Tibial artery (tissue), 4 donors: ENCODE data around the gene ZC3H12A.
A peak's percentile ranks its signal among the peaks of the same experiment; 100 is the strongest.

Source experiments
- DNase-seq, 2 donors: peaks; one replicate each; pipeline ENCODE4 v3.0.0-alpha.2; 2019
- H3K27ac ChIP-seq, 2 donors: fragments of 200-600 bp; sonication (generic) in 1 of 2; 1 replicate in 1 of 2; 2 replicates in 1 of 2; pipeline ENCODE4 v1.5.1; 2018 to 2019; ENCODE audit warnings: mild to moderate bottlenecking in 1 of 2
- H3K27me3 ChIP-seq, 2 donors: fragments of 200-600 bp; sonication (generic) in 1 of 2; one replicate each; pipeline versions ENCODE4 v1.5.1 to v1.6.0; 2016 to 2019
- H3K36me3 ChIP-seq, 3 donors: fragments of 200-600 bp; sonication (generic) in 2 of 3; one replicate each; pipeline ENCODE4 v1.5.1; 2016 to 2019; ENCODE audit warnings: mild to moderate bottlenecking in 2 of 3
- H3K4me1 ChIP-seq, 4 donors: fragments of 200-600 bp; sonication (generic) in 2 of 4; 1 replicate in 3 of 4; 2 replicates in 1 of 4; pipeline ENCODE4 v1.5.1; 2016 to 2019
- H3K4me3 ChIP-seq, 2 donors: fragments of 200-600 bp; sonication (generic) in 1 of 2; 1 replicate in 1 of 2; 2 replicates in 1 of 2; pipeline ENCODE4 v1.5.1; 2018 to 2019; ENCODE audit warnings: mild to moderate bottlenecking in 2 of 2
- H3K9me3 ChIP-seq, 3 donors: fragments of 200-600 bp; sonication (generic) in 1 of 3; one replicate each; pipeline ENCODE4 v1.5.1; 2016 to 2019
- CTCF ChIP-seq, 2 experiments: fragments of 200-600 bp in 1 of 2; fragments of 450-650 bp in 1 of 2; IDR thresholded peaks; one replicate each; pipeline ENCODE4 v1.5.1; 2017 to 2019; ENCODE audit warnings: antibody characterized with exemption in 2 of 2, mild to moderate bottlenecking in 1 of 2, moderate library complexity in 1 of 2
- intact Hi-C: fragments of 100-400 bp; cut with DNase I; formaldehyde crosslinking; loops from one replicate; pipeline ENCODE4 v1.15.0; 2023; ENCODE audit warnings: low total_unique reads

The ZC3H12A gene

DNA sequence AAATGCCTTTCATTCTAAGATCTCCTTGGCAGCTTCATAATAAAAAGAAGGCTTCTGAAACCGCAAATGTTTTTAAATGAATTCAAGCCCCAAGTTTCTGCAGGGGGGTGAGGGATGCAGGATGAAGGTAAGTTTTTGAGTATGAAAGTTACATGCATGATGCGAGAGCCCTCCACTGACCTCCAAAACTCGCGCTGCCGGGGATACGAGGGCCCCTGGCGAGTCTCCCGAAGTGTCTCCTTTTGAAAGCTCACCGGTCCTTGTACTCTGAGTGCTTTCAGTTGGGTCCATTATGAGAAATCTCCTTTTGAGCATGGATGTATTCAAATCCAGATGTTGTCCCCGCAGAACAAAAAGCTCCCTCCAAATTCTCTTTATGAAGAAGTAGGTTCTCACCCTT is 18.9 kb upstream of the ZC3H12A start:
- no peak for DNase-seq
- Histone ChIP-seq H3K4me1 (peaks cover 0 to 9% (median 4%) of the 10 kb centered on the region in 4 donors), H3K27me3 (peaks cover 0 to 13% of the 10 kb centered on the region in 2 donors), H3K9me3 (no peaks in the 10 kb centered on the region), H3K27ac (peak overlapping the region; percentile 12 to 58), H3K36me3 (no peaks in the 10 kb centered on the region), H3K4me3 (no peak overlapping the region)
- intact Hi-C loops = loop anchor here (2.0 kb wide), 1 partner anchor 31 kb away; no protein-coding TSS in a partner anchor
- TF ChIP-seq CTCF (IDR thresholded peaks at IDR 0.05) = no peak

DNA sequence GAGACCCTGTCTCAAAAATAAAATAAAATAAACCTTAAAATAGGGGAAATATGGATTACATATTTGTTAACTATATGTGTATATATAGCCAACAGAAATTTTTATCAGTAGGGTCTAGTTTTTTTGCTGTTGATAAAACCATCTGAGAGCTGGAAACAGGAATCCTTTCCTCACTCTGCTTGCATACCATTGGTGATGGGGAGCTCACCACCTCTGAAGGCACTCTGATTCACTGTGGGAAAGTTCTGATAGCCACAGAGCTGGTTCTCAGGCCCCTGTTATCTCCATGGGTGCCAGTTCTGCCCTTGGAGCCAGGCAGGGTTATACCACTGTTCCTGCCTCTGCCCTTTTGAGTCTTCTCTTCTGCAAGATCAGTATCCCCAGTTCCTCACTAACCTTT is 17.8 kb upstream of the ZC3H12A start:
- Histone ChIP-seq H3K36me3 (no peaks in the 10 kb centered on the region), H3K4me3 (no peak overlapping the region), H3K4me1 (peaks cover 0 to 9% (median 4%) of the 10 kb centered on the region in 4 donors), H3K27ac (no peak overlapping the region), H3K9me3 (no peaks in the 10 kb centered on the region), H3K27me3 (peaks cover 0 to 7% of the 10 kb centered on the region in 2 donors)
- no peak for DNase-seq
- TF ChIP-seq CTCF (IDR thresholded peaks at IDR 0.05) = no peak
- intact Hi-C loops = no loop called here

DNA sequence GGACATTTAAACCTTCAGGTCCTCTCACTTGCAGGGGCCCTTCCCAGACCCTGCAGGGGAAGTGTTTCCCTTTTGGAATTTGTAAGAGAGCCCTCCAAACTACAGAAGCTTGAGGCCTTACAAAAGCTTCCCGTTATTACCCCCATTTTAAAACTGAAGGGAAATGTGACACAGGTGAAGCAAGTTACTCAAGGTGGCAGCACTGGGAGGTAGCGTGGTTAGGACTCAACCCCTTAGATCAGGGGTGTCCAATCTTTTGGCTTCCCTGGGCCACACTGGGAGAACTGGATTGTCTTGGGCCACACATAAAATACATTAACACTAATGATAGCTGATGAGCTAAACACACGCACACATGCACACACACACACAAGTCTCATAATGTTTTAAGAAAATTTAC is 15.8 kb upstream of the ZC3H12A start:
- Histone ChIP-seq H3K36me3 (no peaks in the 10 kb centered on the region), H3K27ac (no peak overlapping the region), H3K27me3 (no peaks in the 10 kb centered on the region), H3K4me3 (no peak overlapping the region), H3K9me3 (no peaks in the 10 kb centered on the region), H3K4me1 (peaks cover 0 to 9% (median 4%) of the 10 kb centered on the region in 4 donors)
- no peak for TF ChIP-seq CTCF (IDR thresholded peaks at IDR 0.05)
- intact Hi-C loops = no loop called here
- no peak for DNase-seq

- H3K36me3 ChIP-seq = no peaks in the 10 kb centered on the region
- no peak for DNase-seq
- H3K27ac ChIP-seq = no peak overlapping the region
- no peak for TF ChIP-seq CTCF (IDR thresholded peaks at IDR 0.05)
- H3K9me3 ChIP-seq = no peaks in the 10 kb centered on the region
- no peak overlapping the region for H3K4me3 ChIP-seq
- intact Hi-C loops = no loop called here
- H3K27me3 ChIP-seq = no peaks in the 10 kb centered on the region
- H3K4me1 ChIP-seq = peaks cover 0 to 5% (median 0%) of the 10 kb centered on the region in 4 donors
These were observed 12.5 kb upstream of the ZC3H12A start for GRCh38 chr1:37461698-37462436.

DNA sequence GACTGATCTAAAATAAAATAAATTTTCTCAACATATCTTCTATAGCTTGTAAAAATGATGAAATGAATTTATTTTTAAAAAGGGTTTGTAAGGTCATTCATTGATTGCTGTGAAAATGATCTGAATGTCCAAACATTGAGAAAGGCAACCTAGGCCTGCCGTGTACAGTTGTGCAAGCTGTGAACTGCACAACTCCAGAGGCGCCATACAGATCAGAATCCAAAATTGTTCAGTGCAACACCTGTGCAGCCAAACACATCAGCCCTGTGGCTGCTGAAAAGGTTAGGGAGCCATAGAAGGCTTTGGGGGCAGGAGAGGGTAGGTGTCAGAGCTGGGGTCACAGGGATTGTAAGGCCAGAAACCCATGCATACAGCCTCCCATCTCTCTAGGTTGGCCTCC is 9.9 kb upstream of the ZC3H12A start:
- no peaks in the 10 kb centered on the region for H3K27me3 ChIP-seq
- no peak overlapping the region for H3K27ac ChIP-seq
- DNase-seq = no peak
- H3K9me3 ChIP-seq = no peaks in the 10 kb centered on the region
- TF ChIP-seq CTCF (IDR thresholded peaks at IDR 0.05) = no peak
- intact Hi-C loops = no loop called here
- no peak overlapping the region for H3K4me3 ChIP-seq
- H3K4me1 ChIP-seq = peaks cover 0 to 5% (median 0%) of the 10 kb centered on the region in 4 donors
- no peaks in the 10 kb centered on the region for H3K36me3 ChIP-seq
